Uterus (tissue), 2 donors: ENCODE measurements around the gene TP53TG3B.
"Not testable (repeated sequence)": the region's sequence is repeated elsewhere in the genome, so short reads cannot be mapped to it uniquely, and the experiment has no call there.

Experiments used
- POLR2A ChIP-seq, 2 donors: fragments of 450-650 bp; IDR thresholded peaks; one replicate each; pipeline ENCODE4 v1.6.1; 2016; ENCODE audit warnings: antibody characterized with exemption in 2 of 2, mild to moderate bottlenecking in 1 of 2, moderate library complexity in 1 of 2
- TF ChIP-seq, protein P1 (sequence below), 4 experiments: fragments of 200-600 bp in 2 of 4; fragments of 450-650 bp in 2 of 4; sonication (generic) in 2 of 4; IDR thresholded peaks; one replicate each; pipeline ENCODE4 v1.5.1; 2016 to 2019; ENCODE audit warnings: antibody characterized with exemption in 4 of 4, mild to moderate bottlenecking in 2 of 4, moderate library complexity in 1 of 4

DNA sequence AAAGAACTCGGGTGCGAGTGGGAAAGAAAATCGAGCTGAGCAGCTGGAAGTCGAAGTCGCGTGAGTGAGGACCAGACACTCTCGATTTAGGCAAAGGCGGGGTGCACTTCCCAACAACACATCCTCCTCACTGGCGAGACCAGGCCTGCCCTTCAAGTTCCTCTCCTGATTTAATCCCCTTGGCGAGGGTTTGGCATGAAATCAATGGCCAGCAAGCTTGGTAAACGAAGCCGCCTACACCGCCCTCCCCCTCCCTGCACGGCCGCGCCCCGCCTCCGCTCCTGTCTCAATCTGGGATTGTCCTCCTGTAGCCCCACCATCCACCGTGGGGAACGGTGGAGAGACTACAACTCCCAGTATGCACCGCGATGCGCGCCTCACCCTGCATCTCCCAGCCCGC, at the start of gene TP53TG3B:
- TF ChIP-seq, protein P1, sequence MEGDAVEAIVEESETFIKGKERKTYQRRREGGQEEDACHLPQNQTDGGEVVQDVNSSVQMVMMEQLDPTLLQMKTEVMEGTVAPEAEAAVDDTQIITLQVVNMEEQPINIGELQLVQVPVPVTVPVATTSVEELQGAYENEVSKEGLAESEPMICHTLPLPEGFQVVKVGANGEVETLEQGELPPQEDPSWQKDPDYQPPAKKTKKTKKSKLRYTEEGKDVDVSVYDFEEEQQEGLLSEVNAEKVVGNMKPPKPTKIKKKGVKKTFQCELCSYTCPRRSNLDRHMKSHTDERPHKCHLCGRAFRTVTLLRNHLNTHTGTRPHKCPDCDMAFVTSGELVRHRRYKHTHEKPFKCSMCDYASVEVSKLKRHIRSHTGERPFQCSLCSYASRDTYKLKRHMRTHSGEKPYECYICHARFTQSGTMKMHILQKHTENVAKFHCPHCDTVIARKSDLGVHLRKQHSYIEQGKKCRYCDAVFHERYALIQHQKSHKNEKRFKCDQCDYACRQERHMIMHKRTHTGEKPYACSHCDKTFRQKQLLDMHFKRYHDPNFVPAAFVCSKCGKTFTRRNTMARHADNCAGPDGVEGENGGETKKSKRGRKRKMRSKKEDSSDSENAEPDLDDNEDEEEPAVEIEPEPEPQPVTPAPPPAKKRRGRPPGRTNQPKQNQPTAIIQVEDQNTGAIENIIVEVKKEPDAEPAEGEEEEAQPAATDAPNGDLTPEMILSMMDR (IDR thresholded peaks at IDR 0.05): not testable (repeated sequence)
- TF ChIP-seq POLR2A (IDR thresholded peaks at IDR 0.05): not testable (repeated sequence)
